ENCODE data around the gene NET1.

Gene NET1

GRCh38 chr10:5492929-5493576 is 80.7 kb downstream of the NET1 start:
- no peak overlapping the region for H3K4me3 ChIP-seq (ENCODE audit: low read length)
- no peak overlapping the region for H3K9ac ChIP-seq (ENCODE audit: low read length)

GRCh38 chr10:5493691-5494090 is 81.3 kb downstream of the NET1 start:
- Histone ChIP-seq H3K9me3 (ENCODE audit: control insufficient read depth, low read depth, low read length) (no peaks in the 10 kb centered on the region), H3K9ac (ENCODE audit: low read length) (no peak overlapping the region), H3K4me1 (ENCODE audit: control insufficient read depth, low read depth, low read length) (no peaks in the 10 kb centered on the region), H3K36me3 (ENCODE audit: control insufficient read depth, low read depth, low read length) (no peaks in the 10 kb centered on the region), H3K27me3 (ENCODE audit: control insufficient read depth, insufficient read depth, low read length) (no peaks in the 10 kb centered on the region), H3K4me3 (ENCODE audit: low read length) (no peak overlapping the region), H3K27ac (ENCODE audit: low read length) (no peak overlapping the region)

More at GRCh38 chr10:5492929-5493576, 80.7 kb downstream of the NET1 start:
- Histone ChIP-seq H3K4me1 (ENCODE audit: control insufficient read depth, low read depth, low read length) (no peaks in the 10 kb centered on the region), H3K9me3 (ENCODE audit: control insufficient read depth, low read depth, low read length) (no peaks in the 10 kb centered on the region), H3K27me3 (ENCODE audit: control insufficient read depth, insufficient read depth, low read length) (no peaks in the 10 kb centered on the region), H3K27ac (ENCODE audit: low read length) (no peak overlapping the region), H3K36me3 (ENCODE audit: control insufficient read depth, low read depth, low read length) (no peaks in the 10 kb centered on the region)

- Histone ChIP-seq H3K36me3 (ENCODE audit: control insufficient read depth, low read depth, low read length) (no peaks in the 10 kb centered on the region), H3K4me3 (ENCODE audit: low read length) (no peak overlapping the region), H3K9me3 (ENCODE audit: control insufficient read depth, low read depth, low read length) (no peaks in the 10 kb centered on the region), H3K4me1 (ENCODE audit: control insufficient read depth, low read depth, low read length) (no peaks in the 10 kb centered on the region), H3K9ac (ENCODE audit: low read length) (no peak overlapping the region), H3K27ac (ENCODE audit: low read length) (no peak overlapping the region), H3K27me3 (ENCODE audit: control insufficient read depth, insufficient read depth, low read length) (no peaks in the 10 kb centered on the region)
Measured at GRCh38 chr10:5494611-5495010, 82.3 kb downstream of the NET1 start.

- no peaks in the 10 kb centered on the region for H3K4me1 ChIP-seq (ENCODE audit: control insufficient read depth, low read depth, low read length)
- no peak overlapping the region for H3K27ac ChIP-seq (ENCODE audit: low read length)
Measured at GRCh38 chr10:5496261-5497250, 84.2 kb downstream of the NET1 start.

GRCh38 chr10:5497289-5497688 is 84.9 kb downstream of the NET1 start:
- H3K4me1 ChIP-seq (ENCODE audit: control insufficient read depth, low read depth, low read length), result no peaks in the 10 kb centered on the region
- H3K36me3 ChIP-seq (ENCODE audit: control insufficient read depth, low read depth, low read length), result no peaks in the 10 kb centered on the region
- no peaks in the 10 kb centered on the region for H3K9me3 ChIP-seq (ENCODE audit: control insufficient read depth, low read depth, low read length)
- H3K9ac ChIP-seq (ENCODE audit: low read length), result no peak overlapping the region
- H3K27me3 ChIP-seq (ENCODE audit: control insufficient read depth, insufficient read depth, low read length), result no peaks in the 10 kb centered on the region
- no peak overlapping the region for H3K4me3 ChIP-seq (ENCODE audit: low read length)
- H3K27ac ChIP-seq (ENCODE audit: low read length), result no peak overlapping the region

More at GRCh38 chr10:5496261-5497250, 84.2 kb downstream of the NET1 start:
- no peak overlapping the region for H3K4me3 ChIP-seq (ENCODE audit: low read length)
- no peaks in the 10 kb centered on the region for H3K36me3 ChIP-seq (ENCODE audit: control insufficient read depth, low read depth, low read length)
- no peaks in the 10 kb centered on the region for H3K27me3 ChIP-seq (ENCODE audit: control insufficient read depth, insufficient read depth, low read length)
- no peak overlapping the region for H3K9ac ChIP-seq (ENCODE audit: low read length)
- no peaks in the 10 kb centered on the region for H3K9me3 ChIP-seq (ENCODE audit: control insufficient read depth, low read depth, low read length)

GRCh38 chr10:5497948-5498730 is 85.8 kb downstream of the NET1 start:
- H3K9me3 ChIP-seq (ENCODE audit: control insufficient read depth, low read depth, low read length), result no peaks in the 10 kb centered on the region
- no peaks in the 10 kb centered on the region for H3K27me3 ChIP-seq (ENCODE audit: control insufficient read depth, insufficient read depth, low read length)
- no peak overlapping the region for H3K27ac ChIP-seq (ENCODE audit: low read length)
- H3K9ac ChIP-seq (ENCODE audit: low read length), result no peak overlapping the region
- no peak overlapping the region for H3K4me3 ChIP-seq (ENCODE audit: low read length)
- no peaks in the 10 kb centered on the region for H3K4me1 ChIP-seq (ENCODE audit: control insufficient read depth, low read depth, low read length)
- no peaks in the 10 kb centered on the region for H3K36me3 ChIP-seq (ENCODE audit: control insufficient read depth, low read depth, low read length)

- Histone ChIP-seq H3K9ac (ENCODE audit: low read length) (no peak overlapping the region), H3K36me3 (ENCODE audit: control insufficient read depth, low read depth, low read length) (no peaks in the 10 kb centered on the region), H3K4me3 (ENCODE audit: low read length) (no peak overlapping the region), H3K27me3 (ENCODE audit: control insufficient read depth, insufficient read depth, low read length) (no peaks in the 10 kb centered on the region), H3K4me1 (ENCODE audit: control insufficient read depth, low read depth, low read length) (no peaks in the 10 kb centered on the region), H3K9me3 (ENCODE audit: control insufficient read depth, low read depth, low read length) (no peaks in the 10 kb centered on the region), H3K27ac (ENCODE audit: low read length) (no peak overlapping the region)
Measured at GRCh38 chr10:5498791-5499492, 86.6 kb downstream of the NET1 start.

- Histone ChIP-seq H3K9ac (ENCODE audit: low read length) (no peak within 1 kb of the TSS), H3K36me3 (ENCODE audit: control insufficient read depth, low read depth, low read length) (no peaks in the 10 kb centered on the region), H3K4me3 (ENCODE audit: low read length) (no peak within 1 kb of the TSS), H3K27ac (ENCODE audit: low read length) (no peak within 1 kb of the TSS), H3K9me3 (ENCODE audit: control insufficient read depth, low read depth, low read length) (no peaks in the 10 kb centered on the region), H3K4me1 (ENCODE audit: control insufficient read depth, low read depth, low read length) (no peaks in the 10 kb centered on the region), H3K27me3 (ENCODE audit: control insufficient read depth, insufficient read depth, low read length) (no peaks in the 10 kb centered on the region)
Measured at GRCh38 chr10:5499493-5500140, 87.3 kb downstream of the NET1 start, which contains the start of gene CALML5. TSS of gene CALML5 (minus strand) at chr10:5499570. CDS start at chr10:5499438, 132 bp downstream.

GRCh38 chr10:5500162-5500670 is 87.9 kb downstream of the NET1 start:
- no peak overlapping the region for H3K4me3 ChIP-seq (ENCODE audit: low read length)
- H3K9ac ChIP-seq (ENCODE audit: low read length), result no peak overlapping the region
- no peaks in the 10 kb centered on the region for H3K4me1 ChIP-seq (ENCODE audit: control insufficient read depth, low read depth, low read length)
- no peaks in the 10 kb centered on the region for H3K27me3 ChIP-seq (ENCODE audit: control insufficient read depth, insufficient read depth, low read length)
- no peak overlapping the region for H3K27ac ChIP-seq (ENCODE audit: low read length)
- no peaks in the 10 kb centered on the region for H3K36me3 ChIP-seq (ENCODE audit: control insufficient read depth, low read depth, low read length)
- no peaks in the 10 kb centered on the region for H3K9me3 ChIP-seq (ENCODE audit: control insufficient read depth, low read depth, low read length)

- H3K4me3 ChIP-seq (ENCODE audit: low read length), result no peak overlapping the region
- no peak overlapping the region for H3K9ac ChIP-seq (ENCODE audit: low read length)
- no peaks in the 10 kb centered on the region for H3K36me3 ChIP-seq (ENCODE audit: control insufficient read depth, low read depth, low read length)
- H3K4me1 ChIP-seq (ENCODE audit: control insufficient read depth, low read depth, low read length), result no peaks in the 10 kb centered on the region
- H3K9me3 ChIP-seq (ENCODE audit: control insufficient read depth, low read depth, low read length), result no peaks in the 10 kb centered on the region
- H3K27me3 ChIP-seq (ENCODE audit: control insufficient read depth, insufficient read depth, low read length), result no peaks in the 10 kb centered on the region
- no peak overlapping the region for H3K27ac ChIP-seq (ENCODE audit: low read length)
Measured at GRCh38 chr10:5500910-5501309, 88.6 kb downstream of the NET1 start.

All from iPS-18a (cell line).